Endothelial cell of umbilical vein (primary cell): ENCODE data around the gene CAMKMT. TPM values are rescaled to one million over a fixed set of nuclear protein-coding genes. Genes with fewer than 3 reads are reported as not detected.

Experiments
- BruUV-seq: library from RNA; stranded (reverse); fragments of 400-500 nt; replicated peaks from 2 replicates; lab custom pipeline; 2021; lab: Mats Ljungman, UMichigan
- CTCF ChIA-PET: fragments of 300-600, 350-600 bp; sonication (Branson Sonifier 250); formaldehyde crosslinking; loops from one replicate; lab custom pipeline; 2021; ENCODE audit warnings: antibody characterized with exemption, inconsistent platforms; lab: Charles Lee
- POLR2A ChIA-PET: fragments of 300-600, 350-600 bp; sonication (Branson Sonifier 250); formaldehyde crosslinking; loops from one replicate; lab custom pipeline; 2021; ENCODE audit warnings: antibody characterized with exemption, inconsistent platforms; lab: Charles Lee
- DNase-seq: peaks from one replicate; pipeline ENCODE4 v3.0.0-alpha.2; 2011; ENCODE audit warnings: low read depth, low spot score
- FAIRE-seq: peaks from 2 replicates; lab custom pipeline; 2011; peaks lifted over from hg19 to GRCh38; lab: Jason Lieb, UNC
- H2AFZ ChIP-seq: 2 replicates; pipeline ENCODE4 v1.6.0; 2012; ENCODE audit warnings: low read depth, low read length, control low read depth, inconsistent platforms
- H3K27ac ChIP-seq: 2 replicates; pipeline ENCODE4 v1.5.1; 2011; ENCODE audit warnings: low read depth, mild to moderate bottlenecking, control low read depth, low read length, moderate library complexity; ENCODE audit not compliant: insufficient read depth
- H3K27me3 ChIP-seq, 2 experiments: 2 replicates each; pipeline versions ENCODE4 v1.6.0 to v1.6.1; 2011; ENCODE audit warnings: low read length in 2 of 2, mixed read lengths in 1 of 2; ENCODE audit not compliant: control insufficient read depth in 2 of 2, insufficient read depth in 2 of 2
- H3K36me3 ChIP-seq, 2 experiments: 2 replicates in 1 of 2; 3 replicates in 1 of 2; pipeline ENCODE4 v1.5.1; 2011; ENCODE audit warnings: low read length in 2 of 2, mild to moderate bottlenecking in 1 of 2, moderate library complexity in 1 of 2; ENCODE audit not compliant: control insufficient read depth in 2 of 2, insufficient read depth in 2 of 2; ENCODE audit errors: extremely low read depth in 1 of 2
- H3K4me1 ChIP-seq: 3 replicates; pipeline ENCODE4 v1.5.1; 2011; ENCODE audit warnings: mild to moderate bottlenecking, low read length; ENCODE audit not compliant: control insufficient read depth, insufficient read depth; ENCODE audit errors: extremely low read depth
- H3K4me2 ChIP-seq: 2 replicates; pipeline ENCODE4 v1.6.1; 2011; ENCODE audit warnings: low read length, control low read depth, mixed read lengths; ENCODE audit not compliant: insufficient read depth
- H3K4me3 ChIP-seq, 3 experiments: fragments of 200-600 bp in 1 of 3; sonication (generic), shearing (Covaris generic) in 1 of 3; replicated peaks in 1 of 3; 2 replicates each; pipeline ENCODE4 v1.5.1; 2011 to 2016; ENCODE audit warnings: control low read depth in 3 of 3, low read length in 3 of 3, mild to moderate bottlenecking in 2 of 3, inconsistent platforms in 1 of 3, low read depth in 1 of 3, moderate library complexity in 1 of 3; ENCODE audit not compliant: insufficient read depth in 1 of 3
- H3K79me2 ChIP-seq: 2 replicates; pipeline ENCODE4 v1.6.0; 2012; ENCODE audit warnings: low read length, inconsistent platforms; ENCODE audit not compliant: control insufficient read depth, insufficient read depth
- H3K9ac ChIP-seq: replicated peaks from 2 replicates; pipeline ENCODE3; 2011; ENCODE audit warnings: low read length, control low read depth; ENCODE audit not compliant: insufficient read depth; ENCODE audit errors: extremely low read depth
- H3K9me1 ChIP-seq: replicated peaks from 3 replicates; pipeline ENCODE4 v1.6.0; 2011; ENCODE audit warnings: mild to moderate bottlenecking, low read length; ENCODE audit not compliant: control insufficient read depth, insufficient read depth; ENCODE audit errors: extremely low read depth
- H3K9me3 ChIP-seq: replicated peaks from 2 replicates; pipeline ENCODE4 v1.5.1; 2012; ENCODE audit warnings: low read length, inconsistent platforms; ENCODE audit not compliant: control insufficient read depth, insufficient read depth
- H4K20me1 ChIP-seq: replicated peaks from 2 replicates; pipeline ENCODE3; 2011; ENCODE audit warnings: mild to moderate bottlenecking, low read length; ENCODE audit not compliant: control insufficient read depth, insufficient read depth; ENCODE audit errors: extremely low read depth
- CTCF ChIP-seq, 2 donors: IDR thresholded peaks; 1 replicate in 1 of 2; 2 replicates in 1 of 2; pipeline ENCODE4 v1.5.1; 2011; ENCODE audit warnings: low read length in 2 of 2, mild to moderate bottlenecking in 2 of 2, moderate library complexity in 2 of 2, control low read depth in 1 of 2, inconsistent platforms in 1 of 2, low read depth in 1 of 2; ENCODE audit not compliant: insufficient read depth in 1 of 2; ENCODE audit errors: extremely low read depth in 1 of 2
- EZH2 ChIP-seq: IDR thresholded peaks from 2 replicates; pipeline ENCODE4 v1.6.1; 2012; ENCODE audit warnings: borderline replicate concordance, low read depth, mild to moderate bottlenecking, moderate library complexity, low read length, inconsistent platforms; ENCODE audit not compliant: severe bottlenecking
- FOS ChIP-seq: IDR thresholded peaks from 2 replicates; pipeline ENCODE4 v1.6.1; 2011; ENCODE audit warnings: mild to moderate bottlenecking, low read length, moderate library complexity, borderline replicate concordance; ENCODE audit not compliant: insufficient read depth
- GATA2 ChIP-seq: IDR thresholded peaks from 2 replicates; pipeline ENCODE4 v1.7.0; 2011; ENCODE audit warnings: low read depth, mild to moderate bottlenecking, moderate library complexity, mixed read lengths, low read length; ENCODE audit not compliant: insufficient read length, insufficient read depth
- MYC ChIP-seq: IDR thresholded peaks from one replicate; pipeline ENCODE4 v1.6.1; 2011; ENCODE audit warnings: mild to moderate bottlenecking, low read depth, low read length
- POLR2A ChIP-seq: IDR thresholded peaks from 2 replicates; pipeline ENCODE4 v1.6.1; 2012; ENCODE audit warnings: low read depth, mild to moderate bottlenecking, control low read depth, low read length
- POLR2AphosphoS5 ChIP-seq: IDR thresholded peaks from 2 replicates; pipeline ENCODE4 v1.6.1; 2012; ENCODE audit warnings: low read depth, mild to moderate bottlenecking, control low read depth, low read length, moderate library complexity; ENCODE audit not compliant: insufficient read depth
- dilution Hi-C: fragments of 300-500 bp; cut with MboI; formaldehyde crosslinking; loops from one replicate; pipeline ENCODE4 v1.15.0; 2019; ENCODE audit warnings: low sequenced_read_pairs; ENCODE audit not compliant: extremely low pct_ligation_motif_present
- intact Hi-C: fragments of 100-400 bp; cut with micrococcal nuclease; formaldehyde crosslinking; loops from one replicate; pipeline ENCODE4 v1.10.0; 2022
- polyA plus RNA-seq, 4 experiments: library from polyadenylated mRNA; depleted of rRNA in 3 of 4; stranded (reverse) in 3 of 4; unstranded in 1 of 4; fragments of >200 nt; gene quantifications; 2 replicates each; pipeline versions ENCODE4 v1.2.1 to v1.2.3, GENCODE V29; 2011 to 2012; ENCODE audit warnings: missing spikeins in 1 of 4
- total RNA-seq: library from RNA; stranded (reverse); gene quantifications from 2 replicates; pipeline ENCODE4 v1.2.3, GENCODE V29; 2021

The CAMKMT gene
- total and polyA plus RNA-seq, 2 donors (not counting 3 experiments of a cell fraction or from before 2014, with no cell fraction given) = 4.1 to 10.7 TPM

- Histone ChIP-seq H3K4me1 (no peaks in the 10 kb centered on the region), H3K4me3 (no peak overlapping the region), H3K36me3 (no peaks in the 10 kb centered on the region), H3K27ac (no peak overlapping the region), H3K9me1 (no peaks in the 10 kb centered on the region), H3K9me3 (no peaks in the 10 kb centered on the region), H3K4me2 (no peak overlapping the region), H3K27me3 (no peaks in the 10 kb centered on the region), H2AFZ (no peak overlapping the region), H4K20me1 (no peaks in the 10 kb centered on the region), H3K9ac (no peak overlapping the region), H3K79me2 (no peaks in the 10 kb centered on the region)
- FAIRE-seq (no peak), DNase-seq (no peak)
- ChIA-PET CTCF (interaction anchor here (0.9 to 1.2 kb wide), 2 partner anchors 23 to 586 kb away, joined by 3 read pairs; no protein-coding TSS in a partner anchor), POLR2A (no interaction called here)
- intact Hi-C loops (loop anchor here (10.0 kb wide), 1 partner anchor 435 kb away; no protein-coding TSS in a partner anchor), dilution Hi-C loops (no loop called here)
- BruUV-seq = no TSS peak
- no peak for TF ChIP-seq POLR2AphosphoS5
- no peak for TF ChIP-seq FOS
- TF ChIP-seq POLR2A = no peak
- no peak for TF ChIP-seq EZH2
- TF ChIP-seq MYC = no peak
- no peak for TF ChIP-seq CTCF (IDR thresholded peaks at IDR 0.05; ENCODE audit: extremely low read depth in 1 of 2, insufficient read depth in 1 of 2, low read depth in 1 of 2, low read length in 2 of 2)
- TF ChIP-seq GATA2 = no peak
Observed at GRCh38 chr2:44369392-44369791, 7.6 kb downstream of the CAMKMT start.
